ENCODE results near the gene CEACAM5.
"Not testable (repeated sequence)": the region's sequence is repeated elsewhere in the genome, so short reads cannot be mapped to it uniquely, and the experiment has no call there.

Gene CEACAM5

DNA sequence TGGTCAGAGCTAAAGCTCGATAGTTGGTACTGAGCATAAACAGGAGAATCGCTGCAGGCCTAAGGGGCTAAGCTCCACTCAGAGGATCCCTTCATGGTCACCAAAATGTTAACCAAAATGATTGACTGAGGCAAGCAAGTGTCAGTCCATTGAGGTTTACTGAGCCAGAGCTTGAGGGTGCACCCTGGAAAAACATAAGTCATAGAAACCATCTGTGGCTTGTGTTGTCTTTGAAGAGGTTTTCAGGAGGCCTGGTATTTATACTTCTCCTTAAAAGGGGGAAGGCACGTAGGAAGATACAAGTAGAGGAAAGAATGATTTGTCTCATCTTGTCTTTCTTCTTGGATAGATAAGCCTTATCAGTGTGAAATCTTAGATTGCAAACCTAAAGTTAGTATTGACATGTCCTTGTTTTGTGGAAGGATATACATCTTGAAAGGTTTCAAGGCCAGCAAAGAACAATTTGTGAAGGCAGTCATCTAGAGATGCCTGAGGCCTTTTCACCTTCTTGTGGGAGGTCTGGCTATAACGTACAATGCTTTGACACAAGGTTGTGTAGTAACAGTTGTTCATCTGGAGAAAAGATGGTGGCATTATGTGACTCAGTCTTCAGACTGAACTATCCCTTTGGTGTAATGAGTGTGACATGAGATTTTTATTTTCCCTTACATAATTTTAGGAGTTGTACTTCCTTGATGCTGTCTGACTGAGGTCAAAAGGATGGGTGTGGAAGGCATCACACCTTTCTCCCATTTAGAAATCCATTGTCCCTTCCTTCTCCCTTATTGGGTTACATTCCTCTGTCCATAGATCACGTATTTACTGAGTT, 32.2 kb downstream of the CEACAM5 start:
- no peak for DNase-seq

DNA sequence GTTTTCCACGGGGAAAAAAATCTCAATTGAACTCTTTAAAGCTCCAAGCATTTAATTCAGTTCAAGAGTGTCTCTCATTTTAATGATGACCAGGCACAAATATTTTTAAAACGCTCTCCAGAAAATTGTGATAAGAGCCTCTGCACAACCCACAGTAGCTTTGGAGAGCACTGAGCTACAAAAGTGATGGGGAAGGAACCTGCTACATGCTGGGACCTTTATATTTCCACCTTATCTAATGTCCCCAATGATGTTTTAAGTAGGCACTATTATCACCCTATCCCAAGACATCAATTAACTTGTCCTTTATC, 32.8 kb downstream of the CEACAM5 start:
- no peak for DNase-seq

DNA sequence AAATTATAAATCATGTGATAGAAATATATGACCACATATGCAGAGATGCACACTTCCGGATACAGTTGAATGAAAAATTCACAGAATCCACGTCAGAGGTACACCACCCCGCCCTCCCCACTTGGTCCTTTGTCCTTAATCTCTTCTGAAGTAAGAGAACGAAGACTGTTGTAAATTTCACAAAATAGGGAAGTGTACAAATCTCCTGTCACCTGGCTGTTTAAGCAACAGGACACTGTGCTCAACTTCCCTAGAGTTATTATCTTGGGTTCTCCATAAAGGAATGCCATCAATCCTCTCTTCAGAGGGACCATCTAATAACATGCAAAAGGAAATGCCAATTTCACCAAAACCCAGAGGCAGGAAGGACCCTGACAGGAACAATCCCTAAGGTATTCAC, 36.4 kb downstream of the CEACAM5 start:
- DNase-seq = no peak

DNA sequence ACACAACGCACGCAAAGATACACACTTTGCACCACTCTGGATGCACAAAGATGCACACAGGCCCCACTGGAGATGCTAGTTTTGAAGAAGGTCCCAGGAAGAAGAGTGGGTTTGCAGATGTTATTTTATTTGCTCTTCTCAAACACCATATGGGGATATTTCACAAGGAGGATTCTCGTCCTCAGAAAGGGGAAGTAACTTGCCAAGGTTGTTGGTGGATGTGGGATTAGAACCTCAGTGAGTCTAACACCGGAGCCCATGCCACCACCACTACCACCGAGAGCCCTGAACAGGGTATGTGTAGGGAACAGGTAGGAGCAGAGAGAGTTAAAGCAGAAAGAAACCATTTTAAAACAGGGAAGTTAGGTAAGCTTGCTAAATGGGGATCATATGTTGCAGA, 37.3 kb downstream of the CEACAM5 start:
- DNase-seq = no peak

DNA sequence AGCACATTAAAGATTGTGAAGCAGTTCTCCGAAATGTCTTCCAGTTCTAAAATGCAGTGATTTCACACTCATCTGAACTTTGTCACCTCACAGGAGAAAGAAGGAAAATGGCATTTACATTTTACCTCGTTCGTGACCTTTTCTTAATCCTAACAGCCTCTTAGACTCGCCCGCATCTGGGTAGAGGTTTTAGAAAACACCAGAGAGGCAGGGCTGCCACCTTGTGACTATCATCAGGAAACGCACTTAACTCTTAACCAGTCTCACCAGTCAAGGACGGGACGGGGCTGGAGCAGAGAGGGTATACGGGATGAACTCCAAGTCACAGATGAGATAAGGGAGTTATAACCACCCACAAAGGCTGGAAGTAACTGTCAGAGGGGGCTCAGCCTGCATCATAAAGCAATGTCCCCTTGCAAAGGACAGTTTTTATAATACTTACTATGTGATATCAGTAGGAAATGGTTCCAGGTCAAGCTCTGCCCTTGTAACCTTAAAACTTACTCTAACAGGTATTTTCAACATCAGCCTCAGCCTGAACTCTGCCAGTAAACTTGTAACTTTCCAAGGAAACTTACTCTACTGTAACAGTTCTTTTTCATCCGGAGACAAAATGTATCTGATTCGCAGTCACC, 38.3 kb downstream of the CEACAM5 start:
- peak; percentile 34 for DNase-seq

DNA sequence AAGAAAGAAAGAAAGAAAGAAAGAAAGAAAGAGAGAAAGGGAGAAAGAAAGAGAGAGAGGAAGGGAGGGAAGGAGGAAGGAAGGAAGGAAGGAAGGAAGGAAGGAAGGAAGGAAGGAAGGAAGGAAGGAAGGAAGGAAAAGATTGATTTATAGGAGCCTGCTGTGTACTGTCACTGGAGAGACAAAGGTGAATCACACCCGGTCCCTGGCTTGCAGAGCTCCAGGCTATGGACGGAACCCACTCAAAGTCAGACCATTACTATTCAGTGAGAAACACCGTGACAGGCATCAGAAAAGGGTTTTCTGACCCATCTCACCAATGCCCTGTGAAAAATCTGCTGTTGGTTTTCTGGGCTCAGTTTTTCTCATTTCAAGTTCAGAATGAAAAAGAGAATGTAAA, 39.6 kb downstream of the CEACAM5 start:
- no peak for DNase-seq

DNA sequence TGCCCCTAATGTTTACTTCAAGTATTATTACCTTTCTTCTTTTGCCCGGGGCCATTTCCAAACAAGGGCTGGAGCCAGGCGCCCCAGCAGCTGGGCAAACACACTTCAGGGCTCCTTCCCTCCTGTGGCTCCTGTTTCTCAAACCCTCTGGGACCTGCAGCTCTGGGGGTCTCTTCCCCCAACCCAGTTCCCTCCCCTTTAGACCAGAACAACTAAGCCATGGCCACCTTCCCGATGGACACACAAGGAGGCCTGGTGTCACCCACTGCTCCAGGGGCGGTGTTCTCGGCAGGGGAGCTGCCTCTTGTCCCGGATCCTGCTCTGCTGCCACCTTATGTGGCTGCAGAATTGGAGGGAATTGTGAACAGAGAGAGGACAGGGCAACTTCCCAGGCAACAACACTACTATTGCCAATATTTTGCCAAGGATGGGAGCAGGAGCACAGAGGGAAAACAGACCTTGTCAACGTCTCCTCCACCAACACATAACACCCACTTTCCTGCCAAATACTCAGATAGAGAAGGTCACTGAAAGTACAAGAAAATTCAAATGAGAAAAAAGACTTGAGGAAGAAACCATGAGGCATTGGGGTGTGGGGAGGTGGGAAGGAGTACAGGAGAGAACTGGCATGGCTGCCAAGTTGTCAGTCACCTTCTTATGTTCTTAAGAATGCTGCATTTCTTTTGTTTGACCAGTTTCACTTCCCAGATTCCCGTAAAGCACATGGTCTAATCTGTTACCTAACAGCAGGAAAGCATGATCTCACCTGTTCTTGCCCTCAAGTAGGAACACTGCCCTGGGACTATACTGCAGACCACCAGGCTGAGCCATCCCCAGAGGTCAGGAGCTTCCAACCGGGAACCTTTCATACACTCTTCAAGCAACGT, 42.1 kb downstream of the CEACAM5 start:
- not testable (repeated sequence) for DNase-seq

DNA sequence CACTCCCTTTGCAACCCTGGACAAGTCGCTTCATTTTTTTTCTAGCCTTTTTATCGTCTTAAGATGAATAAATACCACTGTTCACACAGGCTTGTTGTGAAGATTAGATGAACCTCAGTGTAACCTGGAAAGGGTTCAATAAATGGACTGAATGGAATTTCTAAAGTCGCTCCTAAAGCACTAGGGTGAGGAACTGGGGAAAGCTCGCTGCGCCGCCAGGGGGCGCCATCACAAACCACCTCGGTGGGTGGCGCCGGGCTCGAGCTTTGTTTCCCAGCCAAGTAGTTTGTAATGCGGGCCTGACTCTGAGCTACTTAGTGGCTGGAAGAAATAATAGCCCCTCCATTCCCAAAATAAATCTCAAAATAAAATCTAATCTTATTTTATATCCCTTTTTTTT, 44.7 kb downstream of the CEACAM5 start:
- peak; percentile 73 for DNase-seq

DNA sequence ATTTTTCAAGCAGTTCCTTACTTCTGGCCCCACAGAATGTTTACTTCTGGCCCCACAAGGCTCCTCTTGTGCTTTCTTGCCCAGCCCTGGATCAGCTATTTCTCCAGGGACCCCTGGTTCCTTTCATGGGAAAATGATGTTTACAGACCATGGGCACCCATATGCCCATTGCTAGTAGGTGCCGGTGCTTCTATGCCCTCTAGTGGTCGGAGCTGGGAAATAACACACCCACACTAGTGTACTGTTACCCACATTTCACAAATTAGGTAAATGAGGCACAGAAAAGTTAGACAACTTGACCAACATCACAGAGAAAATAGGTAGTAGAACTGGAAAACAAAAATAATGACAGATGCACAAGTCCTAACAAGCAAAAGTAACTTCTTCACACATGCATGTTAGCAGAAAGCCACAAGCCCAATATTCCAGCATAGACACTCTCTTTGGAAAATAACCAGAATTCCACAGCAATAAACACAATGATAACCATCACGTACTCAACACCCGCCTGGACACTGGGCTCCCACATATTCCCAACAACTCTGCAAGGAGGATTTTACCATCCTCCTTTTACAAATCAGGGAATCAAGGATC, 45.6 kb downstream of the CEACAM5 start:
- DNase-seq = peak; percentile 70

DNA sequence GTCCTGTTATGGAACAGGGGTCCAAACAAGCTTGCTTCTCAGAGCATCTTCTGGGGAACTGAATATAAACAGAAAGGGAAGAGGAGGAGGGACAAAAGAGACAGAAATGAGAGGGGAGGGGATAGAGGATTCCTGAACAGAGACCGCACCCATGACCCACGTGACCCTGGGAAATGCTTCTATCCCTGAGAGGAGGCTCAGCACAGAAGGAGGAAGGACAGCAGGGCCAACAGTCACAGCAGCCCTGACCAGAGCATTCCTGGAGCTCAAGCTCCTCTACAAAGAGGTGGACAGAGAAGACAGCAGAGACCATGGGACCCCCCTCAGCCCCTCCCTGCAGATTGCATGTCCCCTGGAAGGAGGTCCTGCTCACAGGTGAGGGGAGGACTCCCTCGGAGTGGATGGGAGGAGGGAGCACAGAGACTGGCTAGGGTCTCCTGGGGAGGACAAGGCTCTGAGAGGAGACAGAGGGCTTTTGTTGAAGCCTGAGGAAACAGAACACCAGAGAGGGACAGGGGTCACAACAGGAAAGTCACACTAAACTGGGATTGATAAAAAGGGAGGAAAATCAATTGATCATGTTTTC, 47.0 kb downstream of the CEACAM5 start, which contains the start of gene CEACAM6:
Gene CEACAM6 (plus strand): TSS at position 203 of the 586 bp plus-strand sequence. CDS start 109 bp downstream, at position 312.
- DNase-seq = no peak

DNA sequence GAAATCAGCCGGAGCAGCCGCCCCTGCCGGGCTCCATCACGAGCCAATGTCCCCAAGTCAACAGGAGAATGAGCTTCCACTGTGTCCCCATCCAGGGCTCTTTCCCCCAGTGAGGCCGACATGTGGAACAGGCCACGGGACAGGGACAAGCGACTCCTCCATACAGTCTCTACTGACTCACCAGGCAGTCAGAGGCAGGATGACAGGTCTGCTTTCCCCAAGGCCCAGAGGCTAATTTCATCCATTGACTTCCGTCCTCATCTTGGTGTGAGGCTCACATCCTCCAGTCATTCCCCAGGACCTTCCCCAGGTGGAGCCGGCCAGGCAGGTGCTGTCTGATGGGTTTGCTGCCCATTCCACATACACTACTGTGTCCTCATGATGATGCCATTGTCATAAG, 50.4 kb downstream of the CEACAM5 start:
- no peak for DNase-seq

DNA sequence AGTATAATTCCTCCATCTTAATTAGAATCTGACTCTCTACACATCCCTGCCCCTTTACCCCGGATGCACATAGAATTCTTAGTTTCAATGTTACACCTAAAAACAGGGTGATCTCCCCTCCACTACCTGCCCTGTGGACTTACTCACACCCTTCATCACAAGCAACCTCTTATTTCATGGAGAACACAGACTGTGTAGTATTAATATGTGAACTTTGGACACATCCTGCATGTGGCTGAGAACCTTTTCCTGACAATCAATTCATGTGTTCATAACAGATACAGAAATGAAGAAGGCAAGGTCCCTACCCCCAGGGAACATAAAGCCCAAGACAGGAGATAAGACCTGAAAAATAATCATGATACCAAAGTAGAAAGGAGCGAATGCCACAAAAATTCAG, 58.7 kb downstream of the CEACAM5 start:
- DNase-seq = no peak

DNA sequence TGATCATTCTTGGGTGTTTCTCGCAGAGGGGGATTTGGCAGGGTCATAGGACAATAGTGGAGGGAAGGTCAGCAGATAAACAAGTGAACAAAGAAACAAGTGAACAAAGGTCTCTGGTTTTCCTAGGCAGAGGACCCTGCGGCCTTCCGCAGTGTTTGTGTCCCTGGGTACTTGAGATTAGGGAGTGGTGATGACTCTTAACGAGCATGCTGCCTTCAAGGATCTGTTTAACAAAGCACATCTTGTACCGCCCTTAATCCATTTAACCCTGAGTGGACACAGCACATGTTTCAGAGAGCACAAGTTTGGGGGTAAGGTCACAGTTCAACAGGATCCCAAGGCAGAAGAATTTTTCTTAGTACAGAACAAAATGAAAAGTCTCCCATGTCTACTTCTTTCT, 59.7 kb downstream of the CEACAM5 start:
- DNase-seq = not testable (repeated sequence)

DNA sequence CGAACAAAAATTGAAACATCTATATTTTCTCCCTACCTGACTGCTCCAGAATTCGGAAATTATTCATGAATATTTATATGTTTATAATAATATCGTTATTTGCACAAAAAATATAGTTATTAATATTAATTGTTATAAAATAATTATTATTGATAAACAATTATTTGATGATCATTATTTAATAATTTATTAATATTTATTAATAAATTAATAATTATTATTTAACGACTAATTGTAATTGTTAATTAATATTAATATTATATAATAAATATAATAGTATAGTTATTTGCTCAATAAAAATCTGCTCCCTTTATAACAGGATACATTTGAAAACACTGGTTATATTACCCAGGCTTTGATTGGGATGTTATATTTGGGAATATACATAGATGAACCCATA, 61.2 kb downstream of the CEACAM5 start:
- DNase-seq = no peak

DNA sequence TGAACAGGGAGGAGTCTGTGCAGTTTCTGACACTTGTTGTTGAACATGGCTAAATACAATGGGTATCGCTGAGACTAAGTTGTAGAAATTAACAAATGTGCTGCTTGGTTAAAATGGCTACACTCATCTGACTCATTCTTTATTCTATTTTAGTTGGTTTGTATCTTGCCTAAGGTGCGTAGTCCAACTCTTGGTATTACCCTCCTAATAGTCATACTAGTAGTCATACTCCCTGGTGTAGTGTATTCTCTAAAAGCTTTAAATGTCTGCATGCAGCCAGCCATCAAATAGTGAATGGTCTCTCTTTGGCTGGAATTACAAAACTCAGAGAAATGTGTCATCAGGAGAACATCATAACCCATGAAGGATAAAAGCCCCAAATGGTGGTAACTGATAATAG, 63.0 kb downstream of the CEACAM5 start:
- no peak for DNase-seq

DNA sequence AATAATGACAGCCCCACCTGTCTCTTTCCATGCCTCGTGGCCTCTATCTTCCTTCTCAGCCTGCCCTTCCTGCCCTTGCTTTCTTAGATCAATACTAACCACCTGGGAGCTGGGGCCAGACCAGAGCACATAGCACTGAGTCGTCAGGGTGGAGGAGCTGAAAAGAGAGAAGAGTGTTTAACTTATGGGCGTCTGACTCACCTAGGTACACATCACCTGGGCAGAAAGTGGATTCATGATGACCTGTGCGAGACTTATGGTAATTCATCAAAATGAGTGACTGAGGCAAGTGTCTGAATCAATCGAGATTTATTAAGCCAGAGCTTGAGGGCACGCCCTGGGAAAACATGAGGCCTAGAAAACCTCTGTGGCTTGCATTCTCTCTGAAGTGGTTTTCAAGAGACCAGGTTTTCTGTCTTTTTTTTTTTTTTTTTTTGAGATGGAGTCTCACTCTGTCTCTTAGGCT, 66.1 kb downstream of the CEACAM5 start:
- peak; percentile 31 for DNase-seq

DNA sequence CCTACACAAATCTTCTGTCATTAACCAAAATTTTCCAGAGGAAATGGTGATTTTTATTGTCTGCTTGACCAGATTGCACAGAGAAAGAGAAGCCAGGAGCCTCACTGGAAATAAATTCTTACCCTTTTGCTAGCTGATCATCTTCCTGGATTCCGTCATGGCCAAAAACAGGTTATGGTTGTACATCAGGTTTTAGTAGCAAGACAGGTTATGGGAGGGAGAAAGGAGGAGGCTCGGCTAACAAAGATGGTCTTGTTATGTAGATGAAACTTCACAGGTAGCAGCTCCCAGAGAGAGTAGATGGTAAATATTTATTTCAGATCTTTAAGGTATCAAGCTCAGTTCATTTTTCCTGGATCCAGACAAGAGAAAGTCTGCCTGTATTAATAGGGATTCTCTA, 68.3 kb downstream of the CEACAM5 start:
- no peak for DNase-seq
